H1 (cell line): Measurements from ENCODE around the gene ENTPD2. TPM values are rescaled to one million over a fixed set of nuclear protein-coding genes. Genes with fewer than 3 reads are reported as not detected.

Source experiments
- CTCF ChIA-PET: fragments of 300-600 bp; sonication (Branson Sonifier 250); formaldehyde crosslinking; loops from one replicate; lab custom pipeline; 2021; ENCODE audit not compliant: partially characterized antibody; lab: Charles Lee
- POLR2A ChIA-PET: fragments of 300-600 bp; sonication (Branson Sonifier 250); formaldehyde crosslinking; loops from one replicate; lab custom pipeline; 2021; ENCODE audit warnings: inconsistent platforms; ENCODE audit not compliant: partially characterized antibody; lab: Charles Lee
- DNase-seq, 2 experiments: peaks; one replicate each; pipeline versions ENCODE4 v3.0.0 to v3.0.0-alpha.2; 2010 to 2022; ENCODE audit warnings: low spot score in 2 of 2, low read depth in 1 of 2, mixed read lengths in 1 of 2
- FAIRE-seq: peaks from 2 replicates; lab custom pipeline; 2011; peaks lifted over from hg19 to GRCh38; lab: Jason Lieb, UNC
- H2AFZ ChIP-seq: 2 replicates; pipeline ENCODE4 v1.8.1; 2012; ENCODE audit warnings: low read length, inconsistent platforms
- H2AK5ac ChIP-seq: 2 replicates; pipeline ENCODE4 v1.6.1; 2013; ENCODE audit warnings: low read depth, low read length
- H2BK120ac ChIP-seq: replicated peaks from 2 replicates; pipeline ENCODE3; 2013; ENCODE audit warnings: low read depth, low read length, inconsistent platforms
- H2BK12ac ChIP-seq: 2 replicates; pipeline ENCODE4 v1.6.1; 2013; ENCODE audit warnings: low read depth, low read length
- H2BK15ac ChIP-seq: 2 replicates; pipeline ENCODE4 v1.6.1; 2013; ENCODE audit warnings: low read length
- H2BK20ac ChIP-seq: 2 replicates; pipeline ENCODE4 v1.6.1; 2013; ENCODE audit warnings: low read length
- H2BK5ac ChIP-seq: 2 replicates; pipeline ENCODE4 v1.6.1; 2013; ENCODE audit warnings: low read depth, low read length
- H3K14ac ChIP-seq: 2 replicates; pipeline ENCODE4 v1.6.1; 2013; ENCODE audit warnings: inconsistent platforms; ENCODE audit not compliant: insufficient read length
- H3K18ac ChIP-seq: 2 replicates; pipeline ENCODE4 v1.6.1; 2013; ENCODE audit warnings: low read length; ENCODE audit errors: extremely low read depth
- H3K23ac ChIP-seq: 2 replicates; pipeline ENCODE4 v1.6.1; 2013; ENCODE audit warnings: inconsistent platforms; ENCODE audit not compliant: insufficient read length
- H3K23me2 ChIP-seq: 2 replicates; pipeline ENCODE4 v1.6.1; 2013; ENCODE audit warnings: low read depth, low read length
- H3K27ac ChIP-seq: 2 replicates; pipeline ENCODE4 v1.6.1; 2011; ENCODE audit warnings: low read depth, low read length, inconsistent platforms
- H3K27me3 ChIP-seq, 4 experiments: replicated peaks in 1 of 4; 1 replicate in 1 of 4; 2 replicates in 3 of 4; pipeline versions ENCODE4 v1.6.1 to v1.8.1; 2011 to 2013; ENCODE audit warnings: low read length in 3 of 4, mild to moderate bottlenecking in 3 of 4, inconsistent platforms in 2 of 4, mixed read lengths in 2 of 4, moderate library complexity in 1 of 4; ENCODE audit not compliant: control insufficient read depth in 3 of 4, insufficient read depth in 3 of 4; ENCODE audit errors: extremely low read depth in 1 of 4
- H3K36me3 ChIP-seq, 4 experiments: 2 replicates each; pipeline versions ENCODE4 v1.6.1 to v1.8.1; 2011 to 2013; ENCODE audit warnings: mild to moderate bottlenecking in 4 of 4, low read length in 3 of 4, moderate library complexity in 2 of 4, control low read depth in 1 of 4, inconsistent platforms in 1 of 4; ENCODE audit not compliant: insufficient read depth in 4 of 4, control insufficient read depth in 2 of 4
- H3K4ac ChIP-seq: replicated peaks from 2 replicates; pipeline ENCODE3; 2013; ENCODE audit warnings: low read length, low read depth, mixed read lengths, inconsistent platforms; ENCODE audit not compliant: insufficient read length
- H3K4me1 ChIP-seq, 4 experiments: replicated peaks in 1 of 4; 1 replicate in 1 of 4; 2 replicates in 3 of 4; pipeline versions ENCODE4 v1.6.1 to v1.8.1; 2011 to 2013; ENCODE audit warnings: low read length in 3 of 4, inconsistent platforms in 2 of 4, mixed read lengths in 1 of 4; ENCODE audit not compliant: insufficient read depth in 4 of 4, control insufficient read depth in 3 of 4
- H3K4me2 ChIP-seq, 2 experiments: 2 replicates each; pipeline versions ENCODE4 v1.6.1 to v1.8.1; 2011 to 2013; ENCODE audit warnings: low read depth in 2 of 2, low read length in 2 of 2, control low read depth in 1 of 2, inconsistent platforms in 1 of 2, mild to moderate bottlenecking in 1 of 2; ENCODE audit not compliant: insufficient read depth in 1 of 2
- H3K4me3 ChIP-seq, 4 experiments: fragments of 200-600, 300-600 bp in 1 of 4; sonication (generic), shearing (Covaris generic), sonication (Bioruptor Twin) in 1 of 4; 2 replicates each; pipeline versions ENCODE4 v1.5.1 to v1.8.1; 2011 to 2016; ENCODE audit warnings: low read length in 4 of 4, low read depth in 3 of 4, control low read depth in 2 of 4, inconsistent platforms in 2 of 4, mild to moderate bottlenecking in 2 of 4, mixed read lengths in 1 of 4, moderate library complexity in 1 of 4; ENCODE audit not compliant: insufficient read depth in 2 of 4; ENCODE audit errors: extremely low read depth in 1 of 4
- H3K56ac ChIP-seq: replicated peaks from 2 replicates; pipeline ENCODE3; 2013; ENCODE audit warnings: low read depth, mild to moderate bottlenecking, mixed read lengths, low read length, inconsistent platforms; ENCODE audit not compliant: insufficient read length
- H3K79me1 ChIP-seq: 2 replicates; pipeline ENCODE4 v1.6.1; 2013; ENCODE audit warnings: low read depth, low read length, control low read depth
- H3K79me2 ChIP-seq, 2 experiments: 2 replicates each; pipeline versions ENCODE4 v1.6.1 to v1.8.1; 2012 to 2013; ENCODE audit warnings: low read length in 2 of 2, mild to moderate bottlenecking in 2 of 2, inconsistent platforms in 1 of 2; ENCODE audit not compliant: insufficient read depth in 2 of 2, control insufficient read depth in 1 of 2
- H3K9ac ChIP-seq, 4 experiments: replicated peaks in 1 of 4; 1 replicate in 1 of 4; 2 replicates in 3 of 4; pipeline versions ENCODE4 v1.6.1 to v1.8.1; 2011 to 2013; ENCODE audit warnings: low read depth in 3 of 4, low read length in 3 of 4, control low read depth in 2 of 4, mild to moderate bottlenecking in 2 of 4, moderate library complexity in 2 of 4, inconsistent platforms in 1 of 4; ENCODE audit errors: extremely low read depth in 1 of 4
- H3K9me3 ChIP-seq, 2 experiments: 2 replicates each; pipeline versions ENCODE4 v1.6.1 to v1.8.1; 2012 to 2013; ENCODE audit warnings: mild to moderate bottlenecking in 2 of 2, moderate library complexity in 2 of 2, control low read depth in 1 of 2, inconsistent platforms in 1 of 2, low read depth in 1 of 2, low read length in 1 of 2, mixed read lengths in 1 of 2; ENCODE audit not compliant: insufficient read depth in 2 of 2
- H4K20me1 ChIP-seq, 2 experiments: replicated peaks in 1 of 2; 2 replicates each; pipeline versions ENCODE3 to v1.8.1; 2011 to 2013; ENCODE audit warnings: inconsistent platforms in 2 of 2, low read length in 2 of 2, mild to moderate bottlenecking in 1 of 2; ENCODE audit not compliant: insufficient read depth in 2 of 2, control insufficient read depth in 1 of 2
- H4K5ac ChIP-seq: 2 replicates; pipeline ENCODE4 v1.6.1; 2013; ENCODE audit warnings: low read length, low read depth, mixed read lengths, inconsistent platforms; ENCODE audit not compliant: insufficient read length
- H4K8ac ChIP-seq: 2 replicates; pipeline ENCODE4 v1.8.0; 2013; ENCODE audit warnings: mild to moderate bottlenecking, moderate library complexity, low read length, inconsistent platforms; ENCODE audit not compliant: insufficient read depth; ENCODE audit errors: extremely low read depth
- H4K91ac ChIP-seq: replicated peaks from 2 replicates; pipeline ENCODE3; 2013; ENCODE audit warnings: low read length, mixed read lengths, inconsistent platforms; ENCODE audit not compliant: insufficient read length
- CHD2 ChIP-seq: IDR thresholded peaks from 2 replicates; pipeline ENCODE4 v1.6.1; 2012; ENCODE audit warnings: low read length, improper control_type of control experiment
- SP4 ChIP-seq: IDR thresholded peaks from 2 replicates; pipeline ENCODE4 v1.6.1; 2012; ENCODE audit warnings: low read length, inconsistent platforms
- TAF7 ChIP-seq: optimal IDR thresholded peaks from 2 replicates; pipeline ENCODE3; 2011; ENCODE audit warnings: low read depth, mild to moderate bottlenecking, inconsistent platforms, low read length, moderate library complexity, borderline replicate concordance
- TBP ChIP-seq: IDR thresholded peaks from 2 replicates; pipeline ENCODE4 v1.6.1; 2011; ENCODE audit warnings: low read depth, low read length, improper control_type of control experiment
- ZNF274 ChIP-seq: IDR thresholded peaks from 2 replicates; pipeline ENCODE4 v1.7.0; 2012; ENCODE audit warnings: low read length, borderline replicate concordance; ENCODE audit errors: extremely low read depth
- WGBS, 2 experiments: shearing (Covaris generic) in 1 of 2; methylation state at CpG; one replicate each; pipeline versions ENCODE4 v1.1.6 to v1.1.7; 2013 to 2015; ENCODE audit warnings: low lambda C conversion rate in 2 of 2, mixed read lengths in 2 of 2, inconsistent platforms in 1 of 2, low coverage in 1 of 2, missing lambda C conversion rate in 1 of 2; ENCODE audit not compliant: insufficient replicate concordance in 2 of 2, insufficient coverage in 1 of 2, insufficient read length in 1 of 2; ENCODE audit errors: extremely low coverage in 1 of 2, missing lambda C conversion rate in 1 of 2; 5-methylcytosine and 5-hydroxymethylcytosine counted together
- polyA plus RNA-seq, 7 experiments: library from polyadenylated mRNA; depleted of rRNA in 3 of 7; stranded (reverse) in 5 of 7; unstranded in 2 of 7; fragments of >200 nt in 5 of 7; fragments of 200-250 nt in 2 of 7; gene quantifications; 1 replicate in 5 of 7; 2 replicates in 1 of 7; 4 replicates in 1 of 7; pipeline versions ENCODE4 v1.2.1 to v1.2.3, GENCODE V29; 2011 to 2013; ENCODE audit warnings: missing spikeins in 2 of 7, mixed read lengths in 2 of 7
- total RNA-seq: library from RNA; stranded (reverse); fragmentation: NEBNext Ultra II Directional; extraction: Animal tissue kit (Norgen Biotek cat#: 25700); gene quantifications from 2 replicates; pipeline ENCODE4 v1.2.1, GENCODE V29; 2021

Gene ENTPD2
- total and polyA plus RNA-seq, 2 of the 8 experiments (the other 6 are each of a cell fraction or from before 2014, with no cell fraction given): 0.65 to 3.8 TPM

- POLR2A ChIA-PET: interaction anchor here (0.8 kb wide), 1 partner anchor 13 kb away, joined by 3 read pairs; no protein-coding TSS in a partner anchor
- Histone ChIP-seq H4K91ac (no peak overlapping the region), H2BK120ac (no peak overlapping the region), H3K18ac (no peak overlapping the region; the same call in 1 of the 2 replicates), H2BK20ac (no peak overlapping the region), H4K20me1 (no peaks in the 10 kb centered on the region), H3K4me1 (peaks cover 0 to 7% (median under 1%) of the 10 kb centered on the region in 4 experiments; a peak in 2 of 7 replicates), H3K9ac (no peak overlapping the region), H2AFZ (no peak overlapping the region), H3K9me3 (peaks cover 0 to 27% of the 10 kb centered on the region in 2 experiments; a peak in 2 of 4 replicates), H3K56ac (no peak overlapping the region), H3K4me2 (peak overlapping the region in 1 of 2 experiments; percentile 28; a peak in 2 of 4 replicates), H2BK15ac (no peak overlapping the region), H3K14ac (no peak overlapping the region), H3K27ac (no peak overlapping the region), H2BK12ac (no peak overlapping the region), H3K23me2 (no peaks in the 10 kb centered on the region; the same call in 1 of the 2 replicates), H3K27me3 (no peaks in the 10 kb centered on the region; a peak in 1 of 7 replicates), H3K23ac (no peak overlapping the region), H3K79me1 (no peaks in the 10 kb centered on the region), H4K5ac (no peak overlapping the region), H4K8ac (no peak overlapping the region), H2BK5ac (no peak overlapping the region), H2AK5ac (no peak overlapping the region), H3K4ac (no peak overlapping the region), H3K36me3 (peaks cover 0 to 13% (median 0%) of the 10 kb centered on the region in 4 experiments; a peak in 1 of 8 replicates), H3K4me3 (no peak overlapping the region), H3K79me2 (no peaks in the 10 kb centered on the region)
- CTCF ChIA-PET: interaction anchor here (1.0 to 2.8 kb wide), 4 partner anchors 16 to 87 kb away, joined by 3 to 11 read pairs (median 6); no protein-coding TSS in a partner anchor
- FAIRE-seq (no peak), DNase-seq (no peak)
- no peak for TF ChIP-seq TAF7
- no peak for TF ChIP-seq TBP
- TF ChIP-seq CHD2: no peak
- TF ChIP-seq SP4: no peak
- TF ChIP-seq ZNF274: no peak
- WGBS, 2 experiments: 95% methylated on average over 13 of the region's 20 CpGs; no CpG with 5 or more reads in 1 of the 2 experiments
Measured at GRCh38 chr9:137013571-137013940, 40.3 kb downstream of the ENTPD2 start.
